Tibial nerve (tissue), 4 donors: ENCODE measurements around the gene PKHD1.

ENCODE experiments used
- CTCF ChIP-seq, 5 experiments: fragments of 200-600 bp in 3 of 5; fragments of 450-650 bp in 2 of 5; sonication (generic) in 3 of 5; IDR thresholded peaks; one replicate each; pipeline ENCODE4 v1.5.1; 2016 to 2019; ENCODE audit warnings: antibody characterized with exemption in 5 of 5, mild to moderate bottlenecking in 3 of 5, moderate library complexity in 2 of 5
- EP300 ChIP-seq, 2 donors: sonication (generic); formaldehyde crosslinking; IDR thresholded peaks; one replicate each; pipeline ENCODE4 v1.6.1; 2017; ENCODE audit warnings: antibody characterized with exemption in 2 of 2, mild to moderate bottlenecking in 1 of 2
- POLR2A ChIP-seq, 2 donors: fragments of 450-650 bp; IDR thresholded peaks; one replicate each; pipeline ENCODE4 v1.6.1; 2017; ENCODE audit warnings: antibody characterized with exemption in 2 of 2, mild to moderate bottlenecking in 2 of 2, moderate library complexity in 2 of 2

- TF ChIP-seq EP300 (IDR thresholded peaks at IDR 0.05), result no peak
- TF ChIP-seq CTCF (IDR thresholded peaks at IDR 0.05), result no peak
- no peak for TF ChIP-seq POLR2A (IDR thresholded peaks at IDR 0.05)
These were observed 172.3 kb downstream of the PKHD1 start for GRCh38 chr6:51915098-51915497.
